Heart right ventricle (tissue), 16 donors: ENCODE results near the gene ZNF207. TPM values are rescaled to one million over a fixed set of nuclear protein-coding genes. Genes with fewer than 3 reads are reported as not detected.

Experiments
- ATAC-seq, 8 donors: fragments of 200-7000 bp; cut with Tn5 transposase; one replicate each; pipeline ENCODE4 v1.9.1; 2020; ENCODE audit warnings: mild to moderate bottlenecking in 8 of 8, moderate library complexity in 8 of 8, moderate number of reproducible peaks in 1 of 8
- DNase-seq, 2 donors: peaks; one replicate each; pipeline ENCODE4 v3.0.0-alpha.2; 2020
- H3K27ac ChIP-seq, 10 donors: fragments of 200-600 bp; sonication (generic) in 2 of 10; one replicate each; pipeline versions ENCODE4 v1.5.0 to v1.8.0; 2020 to 2022; ENCODE audit warnings: mild to moderate bottlenecking in 3 of 10
- H3K27me3 ChIP-seq, 7 donors: fragments of 200-600 bp; one replicate each; pipeline ENCODE4 v1.8.0; 2021 to 2022; ENCODE audit warnings: mild to moderate bottlenecking in 2 of 7
- H3K36me3 ChIP-seq, 9 donors: fragments of 200-600 bp; sonication (generic) in 1 of 9; one replicate each; pipeline versions ENCODE4 v1.5.0 to v1.8.0; 2020 to 2022; ENCODE audit warnings: mild to moderate bottlenecking in 2 of 9
- H3K4me1 ChIP-seq, 9 donors: fragments of 200-600 bp; sonication (generic) in 1 of 9; one replicate each; pipeline versions ENCODE4 v1.5.0 to v1.8.0; 2020 to 2022; ENCODE audit warnings: mild to moderate bottlenecking in 4 of 9
- H3K4me3 ChIP-seq, 10 donors: fragments of 200-600 bp; sonication (generic) in 2 of 10; one replicate each; pipeline versions ENCODE4 v1.5.0 to v1.8.0; 2020 to 2022; ENCODE audit warnings: mild to moderate bottlenecking in 7 of 10, moderate library complexity in 2 of 10
- H3K9me3 ChIP-seq, 11 donors: fragments of 200-600 bp in 10 of 11; sonication (generic) in 2 of 11; one replicate each; pipeline versions ENCODE4 v1.5.0 to v1.8.0; 2013 to 2022; ENCODE audit warnings: mild to moderate bottlenecking in 2 of 11, control low read depth in 1 of 11, moderate library complexity in 1 of 11
- WGBS, 2 donors: extraction: QIAGEN DNeasy Blood & Tissue Kit; methylation state at CpG; one replicate each; pipeline ENCODE4 v1.1.7; 2013; ENCODE audit warnings: inconsistent platforms in 1 of 2; 5-methylcytosine and 5-hydroxymethylcytosine counted together
- intact Hi-C, 10 donors: fragments of 100-400 bp; cut with DNase I; formaldehyde crosslinking; loops; one replicate each; pipeline versions ENCODE4 v1.11.1 to v1.14.2; 2022
- long read RNA-seq, 3 donors: library from polyadenylated mRNA; unstranded; transcript quantifications; one replicate each; pipeline ENCODE4 v2.0.0, GENCODE V29; 2020 to 2021
- polyA plus RNA-seq, 2 donors: library from polyadenylated mRNA; stranded (reverse); fragments of 200-250 nt; gene quantifications; one replicate each; pipeline ENCODE4 v1.2.3, GENCODE V29; 2013
- total RNA-seq, 10 donors: library from RNA; stranded (reverse); fragmentation: NEBNext Ultra II Directional in 3 of 10; extraction: Animal tissue kit (Norgen Biotek cat#: 25700) in 3 of 10; gene quantifications; one replicate each; pipeline versions ENCODE4 v1.2.1 to v1.2.4, GENCODE V29; 2021 to 2023
- TF ChIP-seq, protein P1 (sequence below), 9 donors: fragments of 200-600 bp; sonication (generic) in 2 of 9; IDR thresholded peaks; one replicate each; pipeline versions ENCODE4 v1.5.0 to v1.8.0; 2021 to 2022; ENCODE audit warnings: antibody characterized with exemption in 9 of 9, mild to moderate bottlenecking in 5 of 9, moderate library complexity in 1 of 9
- donor health status: Arrhythmogenic right ventricular cardiomyopathy.
- donor health status: ischemic (EF 13 %, LVEDD 7.1; RV severe dilation, severe dysfunction).
- donor health status: healthy with polysubstance abuse.
- donor health status: DM: no; HTN: yes; CAD: no.
- donor health status: DM: no; HTN: no; CAD: no.
- donor health status: ischemic (EF 25% LVEDD 6.9; RV normal size, moderate dysfunction).
- donor health status: ischemic (EF 25% LVEDD 5.7; RV mildly dilated, moderate dysfunction).
- donor health status: healthy.
- donor health status: DM: yes; HTN: yes; CAD: no.
- donor health status: Ischemic cardiomyopathy.
- donor health status: ischemic (EF 35%, LVEDD 5.7; RV mildly dilated, moderate dysfunction).
- donor health status: nonischemic (EF 11% LVEDD 7.7; RV severe dilation, severe dysfunction).
- donor health status: DM: yes; HTN: yes; CAD: no.
- donor health status: PGD.
- donor health status: ischemic (EF 29% LVEDD 5.4; RV normal size, mild dysfunction).
- donor health status: nonischemic (EF 23%, LVEDD 6.1; RV moderate dilation, normal function).

Gene ZNF207
- total RNA-seq (10 to 100 TPM; 68.4 to 86.7 (median 79.3) TPM), polyA plus RNA-seq (10 to 100 TPM; 39.9 to 49.9 TPM)
- long read RNA-seq, donor 1, full-length matches to known transcripts = 20 of 27 reads
- long read RNA-seq, donor 1, partial matches to known transcripts = 4 of 27 reads
- long read RNA-seq, donor 1, other reads (novel, unspliced or antisense) = 3 of 27 reads
- long read RNA-seq, donor 2, full-length matches to known transcripts = 15 of 35 reads
- long read RNA-seq, donor 2, partial matches to known transcripts = 11 of 35 reads
- long read RNA-seq, donor 2, other reads (novel, unspliced or antisense) = 9 of 35 reads
- long read RNA-seq, donor 3, full-length matches to known transcripts = 67 of 89 reads
- long read RNA-seq, donor 3, partial matches to known transcripts = 16 of 89 reads
- long read RNA-seq, donor 3, other reads (novel, unspliced or antisense) = 6 of 89 reads

DNA sequence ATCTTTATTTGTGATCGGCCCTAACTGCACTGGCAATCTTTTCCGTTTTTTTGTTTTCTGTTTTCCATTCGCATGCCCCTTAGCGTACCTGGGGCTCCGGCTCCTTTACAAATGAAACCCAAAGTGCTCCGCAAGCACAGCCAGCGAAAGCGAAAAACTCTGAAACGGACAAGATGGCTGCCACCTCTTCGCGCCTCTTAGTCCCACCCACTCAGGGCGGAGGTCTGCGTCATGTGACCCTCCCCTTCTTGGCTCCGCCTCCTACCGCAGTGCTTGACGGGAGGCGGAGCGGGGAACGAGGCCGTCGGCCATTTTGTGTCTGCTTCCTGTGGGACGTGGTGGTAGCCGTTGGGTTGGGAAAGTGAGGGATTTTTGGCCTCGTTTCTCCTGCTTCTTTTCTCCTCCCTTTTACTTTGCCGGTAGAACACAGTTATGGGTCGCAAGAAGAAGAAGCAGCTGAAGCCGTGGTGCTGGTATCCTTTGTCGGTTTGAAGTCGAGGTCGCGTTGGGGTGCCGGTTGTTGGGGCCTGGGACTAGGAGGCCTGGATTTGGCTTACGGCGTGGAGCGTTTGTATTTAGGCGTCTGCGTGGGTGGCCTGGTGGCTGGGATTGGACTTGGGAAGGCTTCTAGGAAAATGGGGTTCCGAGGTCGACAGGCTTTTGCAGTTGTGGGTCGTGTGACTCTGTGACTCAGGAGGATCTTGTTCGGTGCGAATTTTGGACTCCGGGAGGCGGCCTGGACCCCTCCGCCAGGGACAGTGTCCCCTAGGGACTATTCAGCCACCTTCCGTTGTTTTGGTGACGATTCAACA lies at the start of gene ZNF207:
Gene ZNF207 (plus strand): TSS at position 304 of the 812 bp plus-strand sequence. CDS start 129 bp downstream, at position 433.
- DNase-seq = peak; percentile 93 to 96
- Histone ChIP-seq H3K36me3 (peaks cover 0 to 36% (median 9%) of the 10 kb centered on the region in 9 donors), H3K4me1 (peaks cover 14 to 51% (median 45%) of the 10 kb centered on the region in 9 donors), H3K27ac (peak within 1 kb of the TSS; percentile 73 to 98 (median 94)), H3K9me3 (no peaks in the 10 kb centered on the region), H3K4me3 (peak within 1 kb of the TSS; percentile 66 to 95 (median 82)), H3K27me3 (no peaks in the 10 kb centered on the region)
- ATAC-seq = peak; percentile 97 to 100 (median 100)
- TF ChIP-seq, protein P1, sequence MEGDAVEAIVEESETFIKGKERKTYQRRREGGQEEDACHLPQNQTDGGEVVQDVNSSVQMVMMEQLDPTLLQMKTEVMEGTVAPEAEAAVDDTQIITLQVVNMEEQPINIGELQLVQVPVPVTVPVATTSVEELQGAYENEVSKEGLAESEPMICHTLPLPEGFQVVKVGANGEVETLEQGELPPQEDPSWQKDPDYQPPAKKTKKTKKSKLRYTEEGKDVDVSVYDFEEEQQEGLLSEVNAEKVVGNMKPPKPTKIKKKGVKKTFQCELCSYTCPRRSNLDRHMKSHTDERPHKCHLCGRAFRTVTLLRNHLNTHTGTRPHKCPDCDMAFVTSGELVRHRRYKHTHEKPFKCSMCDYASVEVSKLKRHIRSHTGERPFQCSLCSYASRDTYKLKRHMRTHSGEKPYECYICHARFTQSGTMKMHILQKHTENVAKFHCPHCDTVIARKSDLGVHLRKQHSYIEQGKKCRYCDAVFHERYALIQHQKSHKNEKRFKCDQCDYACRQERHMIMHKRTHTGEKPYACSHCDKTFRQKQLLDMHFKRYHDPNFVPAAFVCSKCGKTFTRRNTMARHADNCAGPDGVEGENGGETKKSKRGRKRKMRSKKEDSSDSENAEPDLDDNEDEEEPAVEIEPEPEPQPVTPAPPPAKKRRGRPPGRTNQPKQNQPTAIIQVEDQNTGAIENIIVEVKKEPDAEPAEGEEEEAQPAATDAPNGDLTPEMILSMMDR (IDR thresholded peaks at IDR 0.05) = no peak
- intact Hi-C loops = loop anchor here in 2 of 10 donors (5.0 to 10.0 kb wide), 2 partner anchors 92 to 95 kb away; partner anchors contain the start of gene PSMD11 (in 2 of the 2)
- 0 to 1% methylated on average over 47 of the region's 47 CpGs for WGBS, 2 donors

DNA sequence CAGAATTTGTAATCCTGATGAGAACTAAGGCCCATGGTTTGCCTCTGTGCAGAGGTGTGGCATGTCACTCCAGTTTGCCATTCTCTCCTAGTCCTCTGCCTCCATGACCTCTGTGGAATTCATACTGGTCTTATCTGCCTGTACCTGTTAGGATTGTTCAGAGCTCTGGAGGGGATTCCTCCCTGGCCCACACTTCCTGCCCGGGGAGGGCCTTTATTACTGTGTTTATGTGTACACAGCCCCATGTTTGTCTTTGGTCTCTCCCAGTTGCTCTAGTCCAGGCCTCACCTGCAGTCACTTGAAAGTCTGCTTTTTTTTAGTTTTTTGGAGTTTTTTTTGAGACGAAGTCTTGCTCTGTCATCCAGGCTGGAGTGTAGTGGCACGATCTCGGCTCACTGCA lies 47.9 kb upstream of the ZNF207 start:
- DNase-seq (no peak), ATAC-seq (no peak)
- H3K36me3 ChIP-seq = no peaks in the 10 kb centered on the region
- H3K4me1 ChIP-seq = peaks cover 0 to 9% (median 0%) of the 10 kb centered on the region in 9 donors
- 82 to 86% methylated on average over 4 of the region's 4 CpGs for WGBS, 2 donors
- intact Hi-C loops = no loop called here
- no peak overlapping the region for H3K27ac ChIP-seq
- H3K4me3 ChIP-seq = no peak overlapping the region
- TF ChIP-seq, protein P1 (IDR thresholded peaks at IDR 0.05) = no peak
- no peaks in the 10 kb centered on the region for H3K27me3 ChIP-seq
- no peaks in the 10 kb centered on the region for H3K9me3 ChIP-seq

DNA sequence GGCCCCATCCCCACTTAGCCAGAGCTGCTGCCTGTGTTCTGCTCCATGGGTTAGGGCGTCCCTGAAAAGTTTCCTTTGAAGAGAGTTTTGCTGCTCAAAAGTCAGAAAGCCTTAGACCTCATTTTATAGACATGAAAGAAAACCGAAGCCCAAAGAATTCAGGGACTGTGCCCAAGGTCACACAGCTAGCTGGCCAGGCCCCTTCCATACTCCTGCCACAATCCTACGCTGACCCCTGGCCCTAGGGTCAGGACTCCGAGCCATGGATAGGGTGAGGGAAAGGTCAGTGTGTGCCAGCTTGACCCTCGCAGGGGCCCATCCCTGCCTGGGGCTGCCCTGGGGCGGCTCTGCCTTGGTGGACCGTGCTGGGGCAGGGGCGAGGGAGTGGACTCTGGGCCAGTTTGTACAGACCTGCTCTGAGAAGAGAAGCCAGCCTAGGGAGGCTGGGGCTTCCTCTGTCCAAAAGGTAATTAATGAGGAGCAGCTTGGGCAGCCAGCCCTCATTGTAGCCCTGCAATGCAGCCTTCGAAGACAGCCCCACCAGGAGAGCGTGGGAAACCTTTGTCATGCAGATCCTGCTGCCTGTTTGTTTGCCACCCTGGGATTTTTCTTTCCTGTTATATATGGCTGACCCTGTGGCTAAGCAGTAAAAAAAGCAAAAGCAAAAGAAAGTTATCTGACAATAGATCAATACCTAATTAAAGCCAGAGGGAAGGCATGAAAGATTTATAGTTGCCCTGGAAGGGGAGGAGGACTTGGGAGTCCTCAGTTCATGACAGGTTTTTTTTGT lies 46.9 kb upstream of the ZNF207 start:
- intact Hi-C loops = no loop called here
- no peaks in the 10 kb centered on the region for H3K27me3 ChIP-seq
- H3K4me3 ChIP-seq = no peak overlapping the region
- WGBS, 2 donors = 86 to 88% methylated on average over 10 of the region's 10 CpGs
- H3K27ac ChIP-seq = no peak overlapping the region
- no peaks in the 10 kb centered on the region for H3K9me3 ChIP-seq
- TF ChIP-seq, protein P1 (IDR thresholded peaks at IDR 0.05) = no peak
- ATAC-seq (peak in 1 of 8 donors; percentile 50), DNase-seq (no peak)
- peaks cover 0 to 9% (median 0%) of the 10 kb centered on the region in 9 donors for H3K4me1 ChIP-seq
- H3K36me3 ChIP-seq = no peaks in the 10 kb centered on the region
